GM12878 (cell line): ENCODE measurements around the gene RTN4R. TPM values are rescaled to one million over a fixed set of nuclear protein-coding genes. Genes with fewer than 3 reads are reported as not detected.
"Not testable (repeated sequence)": the region's sequence is repeated elsewhere in the genome, so short reads cannot be mapped to it uniquely, and the experiment has no call there.

ENCODE experiments used
- ATAC-seq: fragments of 200-7000 bp; cut with Tn5 transposase; 3 replicates; pipeline ENCODE4 v1.9.1; 2020; ENCODE audit warnings: mild to moderate bottlenecking, moderate library complexity
- BruUV-seq: library from RNA; stranded (reverse); fragments of 400-500 nt; replicated peaks from 2 replicates; lab custom pipeline; 2021; lab: Mats Ljungman, UMichigan
- CTCF ChIA-PET: fragments of 300-600 bp; sonication (Branson Sonifier 250); formaldehyde crosslinking; extraction: SDS; loops from one replicate; lab custom pipeline; 2021; ENCODE audit warnings: inconsistent platforms; lab: Yijun Ruan, JAX
- POLR2A ChIA-PET: fragments of 350-600 bp; formaldehyde crosslinking; extraction: SDS; loops from one replicate; lab custom pipeline; 2021; ENCODE audit warnings: inconsistent platforms; lab: Charles Lee
- RAD21 ChIA-PET: fragments of 300-600 bp; sonication (Branson Sonifier 250); formaldehyde crosslinking; loops from one replicate; lab custom pipeline; 2023; ENCODE audit warnings: antibody characterized with exemption; ENCODE audit not compliant: unreplicated experiment; lab: Charles Lee
- SMC1A ChIA-PET: fragments of 300-600 bp; sonication (Branson Sonifier 250); formaldehyde crosslinking; loops from one replicate; lab custom pipeline; 2023; ENCODE audit not compliant: unreplicated experiment, uncharacterized antibody; lab: Charles Lee
- DNase-seq: peaks from one replicate; pipeline ENCODE4 v3.0.0-alpha.2; 2011; ENCODE audit warnings: low read depth, low spot score
- FAIRE-seq: peaks from 3 replicates; lab custom pipeline; 2011; peaks lifted over from hg19 to GRCh38; lab: Jason Lieb, UNC
- H2AFZ ChIP-seq: 2 replicates; pipeline ENCODE4 v1.6.0; 2011; ENCODE audit warnings: low read depth, low read length, control low read depth; ENCODE audit not compliant: control insufficient read depth
- H3K27ac ChIP-seq: 2 replicates; pipeline ENCODE4 v1.5.1; 2011; ENCODE audit warnings: control low read depth; ENCODE audit not compliant: control insufficient read depth, insufficient read depth
- H3K27me3 ChIP-seq, 2 experiments: replicated peaks in 1 of 2; 2 replicates each; pipeline versions ENCODE4 v1.6.0 to v1.6.1; 2011; ENCODE audit warnings: low read length in 1 of 2; ENCODE audit not compliant: control insufficient read depth in 2 of 2, insufficient read depth in 2 of 2
- H3K36me3 ChIP-seq, 2 experiments: 2 replicates each; pipeline ENCODE4 v1.5.1; 2011; ENCODE audit warnings: low read length in 1 of 2; ENCODE audit not compliant: control insufficient read depth in 2 of 2, insufficient read depth in 2 of 2
- H3K4me1 ChIP-seq: 2 replicates; pipeline ENCODE4 v1.6.1; 2011; ENCODE audit warnings: mild to moderate bottlenecking, low read length, moderate library complexity, mixed read lengths; ENCODE audit not compliant: control insufficient read depth, insufficient read depth
- H3K4me2 ChIP-seq: 2 replicates; pipeline ENCODE4 v1.6.0; 2011; ENCODE audit warnings: control low read depth; ENCODE audit not compliant: control insufficient read depth, insufficient read depth
- H3K4me3 ChIP-seq: fragments of 200-600 bp; sonication (generic); 2 replicates; pipeline ENCODE4 v1.5.1; 2016
- H3K79me2 ChIP-seq: 2 replicates; pipeline ENCODE4 v1.6.0; 2011; ENCODE audit warnings: low read length; ENCODE audit not compliant: control insufficient read depth, insufficient read depth
- H3K9ac ChIP-seq: 2 replicates; pipeline ENCODE4 v1.8.0; 2011; ENCODE audit warnings: low read length, control low read depth, mixed read lengths; ENCODE audit not compliant: control insufficient read depth, insufficient read depth
- H3K9me3 ChIP-seq: replicated peaks from 3 replicates; pipeline ENCODE4 v1.5.1; 2011; ENCODE audit warnings: mild to moderate bottlenecking, low read length; ENCODE audit not compliant: control insufficient read depth, insufficient read depth
- H4K20me1 ChIP-seq: 2 replicates; pipeline ENCODE4 v1.6.0; 2011; ENCODE audit not compliant: control insufficient read depth, insufficient read depth
- IKZF1 ChIP-seq: fragments of 450-650 bp; conservative IDR thresholded peaks from 2 replicates; pipeline ENCODE4 v1.6.1; 2017; ENCODE audit warnings: antibody characterized with exemption, mild to moderate bottlenecking
- PAX5 ChIP-seq: IDR thresholded peaks from 2 replicates; pipeline ENCODE4 v1.6.1; 2011; ENCODE audit warnings: low read depth, low read length, borderline replicate concordance
- WGBS: methylation state at CpG from one replicate; pipeline ENCODE4 v1.1.6; 2016; ENCODE audit warnings: low lambda C conversion rate; ENCODE audit not compliant: insufficient replicate concordance, insufficient coverage; ENCODE audit errors: missing lambda C conversion rate; 5-methylcytosine and 5-hydroxymethylcytosine counted together
- in situ Hi-C: fragments of 300-500 bp; cut with MboI; formaldehyde crosslinking; loops from 9 replicates; pipeline ENCODE4 v1.14.3; 2018; ENCODE audit warnings: mixed read lengths
- intact Hi-C: fragments of 100-400 bp; cut with micrococcal nuclease; formaldehyde crosslinking; loops from one replicate; pipeline ENCODE4 v1.14.2; 2022; ENCODE audit not compliant: unreplicated experiment
- polyA plus RNA-seq, 11 experiments: library from polyadenylated mRNA; depleted of rRNA in 4 of 11; unstranded in 6 of 11; stranded (reverse) in 5 of 11; fragments of >200 nt; fragmentation: Nextera tagmentation in 4 of 11; fragmentation: Illumina TruSeq in 1 of 11; extraction: Ambion mirVana in 4 of 11; extraction: Trizol in 1 of 11; gene quantifications; 1 replicate in 1 of 11; 2 replicates in 10 of 11; pipeline versions ENCODE4 v1.2.1 to v1.2.3, GENCODE V29; 2011 to 2016; ENCODE audit warnings: inconsistent platforms in 2 of 11, missing spikeins in 2 of 11, low read depth in 1 of 11
- total RNA-seq, 4 experiments: library from RNA; depleted of rRNA in 3 of 4; stranded (reverse); fragments of >200 nt in 3 of 4; fragmentation: Illumina TruSeq in 1 of 4; extraction: Trizol in 1 of 4; gene quantifications; 2 replicates each; pipeline versions ENCODE4 v1.2.1 to v1.2.3, GENCODE V29; 2013 to 2021

RTN4R gene
- total and polyA plus RNA-seq, 10 of the 15 experiments (the other 5 are each of a cell fraction or from before 2014, with no cell fraction given) = 0.03 to 1.0 (median 0.60) TPM; not detected in 2

GRCh38 chr22:20271114-20271994 lies 3.2 kb upstream of the RTN4R start:
- no peaks in the 10 kb centered on the region for H3K79me2 ChIP-seq
- ATAC-seq (no peak), DNase-seq (no peak)
- ChIA-PET SMC1A (no interaction called here), RAD21 (interaction anchor here (1.0 kb wide), 1 partner anchor 1304 kb away, joined by 4 read pairs; no protein-coding TSS in a partner anchor)
- H3K4me3 ChIP-seq = no peak overlapping the region
- H4K20me1 ChIP-seq = no peaks in the 10 kb centered on the region
- H2AFZ ChIP-seq = no peak overlapping the region
- TF ChIP-seq IKZF1 (no peak), PAX5 (no peak)
- TF ChIP-seq, all 136 proteins: peak for 0
- H3K27me3 ChIP-seq = no peaks in the 10 kb centered on the region; a peak in 1 of 4 replicates
- H3K9ac ChIP-seq = no peak overlapping the region
- no peaks in the 10 kb centered on the region for H3K36me3 ChIP-seq
- ChIA-PET CTCF (no interaction called here), POLR2A (no interaction called here)
- H3K27ac ChIP-seq = no peak overlapping the region
- no peaks in the 10 kb centered on the region for H3K9me3 ChIP-seq
- no peak overlapping the region for H3K4me2 ChIP-seq
- no peaks in the 10 kb centered on the region for H3K4me1 ChIP-seq
- in situ Hi-C loops (no loop called here), intact Hi-C loops (no loop called here)
- no TSS peak for BruUV-seq
- WGBS = 11% methylated on average over 12 of the region's 14 CpGs
- FAIRE-seq = no peak

DNA sequence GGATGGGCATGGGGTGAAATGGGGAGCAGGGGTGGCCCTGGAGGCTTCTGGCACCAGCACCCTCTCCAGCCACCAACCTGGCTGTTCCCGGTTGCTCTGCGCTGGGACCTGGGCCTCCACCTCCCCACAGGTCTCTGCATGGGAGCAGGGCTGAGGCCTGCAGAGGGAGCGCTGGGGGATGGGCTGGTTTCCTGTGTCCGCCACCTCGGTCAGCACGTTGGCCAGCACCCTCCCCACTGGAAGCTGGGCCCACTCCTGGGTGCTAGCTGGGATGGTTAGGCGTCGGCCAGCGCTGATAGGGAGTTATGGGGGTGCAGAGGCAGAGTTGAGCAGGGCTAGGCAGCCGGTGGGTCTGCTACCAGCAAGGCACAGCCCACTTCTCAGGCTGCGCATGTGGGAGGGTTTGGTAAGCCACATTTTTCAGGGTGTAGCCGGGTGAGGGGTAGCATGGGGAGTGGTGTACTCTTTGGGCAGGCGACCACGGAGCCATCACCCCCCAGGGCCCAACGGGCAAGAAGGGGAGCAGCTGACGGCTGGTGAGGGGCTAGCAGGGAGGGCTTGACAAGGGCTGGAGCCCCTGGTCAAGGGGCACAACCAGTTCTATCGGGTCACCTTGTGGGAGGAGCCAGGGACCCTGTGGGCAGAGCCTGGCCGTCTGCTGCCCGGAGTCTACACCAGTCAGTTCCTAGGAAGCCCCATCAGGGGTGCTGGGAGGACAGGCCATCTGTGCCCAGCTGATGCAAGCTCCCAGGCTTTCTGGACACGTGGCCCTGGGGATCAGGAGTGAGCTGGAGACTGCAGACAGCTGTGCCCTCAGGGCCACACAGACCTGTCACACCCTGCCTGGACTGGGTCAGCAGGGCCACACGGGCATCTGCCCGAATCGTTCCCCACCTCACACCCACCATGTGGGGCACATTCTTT lies 2.3 kb upstream of the RTN4R start:
- H3K27ac ChIP-seq, H3K27me3 ChIP-seq, H4K20me1 ChIP-seq, intact Hi-C loops, H3K36me3 ChIP-seq, H3K9me3 ChIP-seq, H3K79me2 ChIP-seq, H3K4me1 ChIP-seq, POLR2A ChIA-PET, H3K4me3 ChIP-seq, H3K4me2 ChIP-seq, FAIRE-seq, DNase-seq, CTCF ChIA-PET, SMC1A ChIA-PET, ATAC-seq, BruUV-seq, H3K9ac ChIP-seq, H2AFZ ChIP-seq, in situ Hi-C loops: not testable (repeated sequence)
- 35% methylated on average over 22 of the region's 23 CpGs for WGBS
- RAD21 ChIA-PET = interaction anchor here (1.0 kb wide), 1 partner anchor 1303 kb away, joined by 4 read pairs; no protein-coding TSS in a partner anchor

- RAD21 ChIA-PET = interaction anchor here (1.0 kb wide), 1 partner anchor 110 kb away, joined by 4 read pairs; no protein-coding TSS in a partner anchor
- H3K4me3 ChIP-seq, H3K27me3 ChIP-seq, FAIRE-seq, H3K9ac ChIP-seq, H2AFZ ChIP-seq, POLR2A ChIA-PET, SMC1A ChIA-PET, ATAC-seq, DNase-seq, H4K20me1 ChIP-seq, CTCF ChIA-PET, H3K79me2 ChIP-seq, H3K4me1 ChIP-seq, H3K4me2 ChIP-seq, H3K9me3 ChIP-seq, BruUV-seq, H3K27ac ChIP-seq, H3K36me3 ChIP-seq: not testable (repeated sequence)
- 39% methylated on average over 7 of the region's 8 CpGs for WGBS
- intact Hi-C loops = loop anchor here (5.0 kb wide), 1 partner anchor 112 kb away; no protein-coding TSS in a partner anchor
- in situ Hi-C loops = loop anchor here (10.0 kb wide), 1 partner anchor 115 kb away; the partner anchor contains the start of gene CCDC188
Measured at GRCh38 chr22:20269673-20270072, 1.6 kb upstream of the RTN4R start.
